Thymus (tissue), 11 donors: ENCODE data around the gene ZC3H6. TPM values are rescaled to one million over a fixed set of nuclear protein-coding genes. Genes with fewer than 3 reads are reported as not detected.

Experiments
- DNase-seq, 9 donors: peaks; one replicate each; pipeline ENCODE4 v3.0.0-alpha.2; 2013; ENCODE audit warnings: low spot score in 9 of 9, low read depth in 6 of 9, missing footprints in 1 of 9
- H3K27ac ChIP-seq, 2 donors: one replicate each; pipeline ENCODE4 v1.5.1; 2013; ENCODE audit warnings: control low read depth in 1 of 2, low read depth in 1 of 2, low read length in 1 of 2, mild to moderate bottlenecking in 1 of 2, moderate library complexity in 1 of 2
- H3K27me3 ChIP-seq, 2 donors: one replicate each; pipeline ENCODE4 v1.5.1; 2013; ENCODE audit warnings: low read length in 1 of 2; ENCODE audit not compliant: control insufficient read depth in 2 of 2, insufficient read depth in 1 of 2
- H3K36me3 ChIP-seq, 2 donors: one replicate each; pipeline ENCODE4 v1.5.1; 2013; ENCODE audit warnings: low read length in 1 of 2, mild to moderate bottlenecking in 1 of 2, moderate library complexity in 1 of 2; ENCODE audit not compliant: control insufficient read depth in 2 of 2, insufficient read depth in 2 of 2
- H3K4me1 ChIP-seq, 2 donors: one replicate each; pipeline ENCODE4 v1.5.1; 2013; ENCODE audit warnings: low read length in 2 of 2; ENCODE audit not compliant: control insufficient read depth in 2 of 2, insufficient read depth in 2 of 2
- H3K4me3 ChIP-seq, 2 donors: one replicate each; pipeline ENCODE4 v1.5.1; 2013; ENCODE audit warnings: low read length in 2 of 2, control low read depth in 1 of 2, mild to moderate bottlenecking in 1 of 2
- H3K9me3 ChIP-seq, 2 donors: one replicate each; pipeline ENCODE4 v1.5.1; 2013; ENCODE audit warnings: low read length in 1 of 2, mild to moderate bottlenecking in 1 of 2; ENCODE audit not compliant: control insufficient read depth in 2 of 2, insufficient read depth in 1 of 2
- WGBS: extraction: QIAGEN DNeasy Blood & Tissue Kit; methylation state at CpG from one replicate; pipeline ENCODE4 v1.1.7; 2013; 5-methylcytosine and 5-hydroxymethylcytosine counted together
- polyA plus RNA-seq: library from polyadenylated mRNA; stranded (reverse); fragments of 200-250 nt; gene quantifications from one replicate; pipeline ENCODE4 v1.2.3, GENCODE V29; 2013
- total RNA-seq: library from RNA; stranded (reverse); fragments of 120-200 nt; gene quantifications from one replicate; pipeline ENCODE4 v1.2.4, GENCODE V29; 2013
- donor health status: healthy.

Gene ZC3H6
- total and polyA plus RNA-seq, 2 donors = 6.0 to 9.3 TPM

- Histone ChIP-seq H3K36me3 (peaks cover 0 to under 1% of the 10 kb centered on the region in 2 donors), H3K27ac (peak within 1 kb of the TSS; percentile 97), H3K4me1 (peaks cover 8 to 11% of the 10 kb centered on the region in 2 donors), H3K9me3 (no peaks in the 10 kb centered on the region), H3K4me3 (peak within 1 kb of the TSS; percentile 82 to 88), H3K27me3 (no peaks in the 10 kb centered on the region)
- under 1% methylated on average over 68 of the region's 68 CpGs for WGBS
- peak; percentile 81 to 97 (median 90) for DNase-seq
Measured at GRCh38 chr2:112254466-112255240, 20.7 kb upstream of the ZC3H6 start, which contains the start of gene ZC3H8. TSS of gene ZC3H8 (minus strand) at chr2:112255042. CDS start at chr2:112254981, 61 bp downstream.

- Histone ChIP-seq H3K27ac (no peak overlapping the region), H3K4me1 (peaks cover 8 to 13% of the 10 kb centered on the region in 2 donors), H3K36me3 (no peaks in the 10 kb centered on the region), H3K4me3 (no peak overlapping the region), H3K27me3 (no peaks in the 10 kb centered on the region), H3K9me3 (no peaks in the 10 kb centered on the region)
- no peak for DNase-seq
- 89% methylated on average over 2 of the region's 2 CpGs for WGBS
Measured at GRCh38 chr2:112255875-112256274, 19.5 kb upstream of the ZC3H6 start.

GRCh38 chr2:112256654-112257053 lies 18.7 kb upstream of the ZC3H6 start:
- Histone ChIP-seq H3K27ac (no peak overlapping the region), H3K4me3 (no peak overlapping the region), H3K27me3 (no peaks in the 10 kb centered on the region), H3K9me3 (no peaks in the 10 kb centered on the region), H3K4me1 (peaks cover 8 to 13% of the 10 kb centered on the region in 2 donors), H3K36me3 (no peaks in the 10 kb centered on the region)
- 98% methylated on average over 2 of the region's 2 CpGs for WGBS
- no peak for DNase-seq

GRCh38 chr2:112257575-112257974 lies 17.8 kb upstream of the ZC3H6 start:
- H3K27me3 ChIP-seq = no peaks in the 10 kb centered on the region
- H3K9me3 ChIP-seq = no peaks in the 10 kb centered on the region
- no peaks in the 10 kb centered on the region for H3K36me3 ChIP-seq
- H3K4me1 ChIP-seq = peaks cover 8 to 10% of the 10 kb centered on the region in 2 donors
- H3K4me3 ChIP-seq = no peak overlapping the region
- H3K27ac ChIP-seq = no peak overlapping the region
- WGBS = 84% methylated on average over 4 of the region's 4 CpGs
- DNase-seq = no peak

- H3K27ac ChIP-seq = no peak overlapping the region
- no peaks in the 10 kb centered on the region for H3K36me3 ChIP-seq
- WGBS = 30% methylated on average over 15 of the region's 15 CpGs
- peak; percentile 58 to 90 (median 78) for DNase-seq
- H3K4me1 ChIP-seq = peaks cover 2 to 9% of the 10 kb centered on the region in 2 donors
- H3K4me3 ChIP-seq = no peak overlapping the region
- no peaks in the 10 kb centered on the region for H3K27me3 ChIP-seq
- H3K9me3 ChIP-seq = no peaks in the 10 kb centered on the region
Measured at GRCh38 chr2:112259509-112260294, 15.7 kb upstream of the ZC3H6 start.

- Histone ChIP-seq H3K9me3 (no peaks in the 10 kb centered on the region), H3K27me3 (no peaks in the 10 kb centered on the region), H3K4me3 (no peak overlapping the region), H3K27ac (no peak overlapping the region), H3K4me1 (peaks cover 2 to 7% of the 10 kb centered on the region in 2 donors), H3K36me3 (no peaks in the 10 kb centered on the region)
- DNase-seq = no peak
- over 99% methylated on average over 3 of the region's 3 CpGs for WGBS
Measured at GRCh38 chr2:112260295-112260625, 15.1 kb upstream of the ZC3H6 start.

- Histone ChIP-seq H3K27me3 (no peaks in the 10 kb centered on the region), H3K36me3 (no peaks in the 10 kb centered on the region), H3K9me3 (no peaks in the 10 kb centered on the region), H3K27ac (no peak overlapping the region), H3K4me1 (peaks cover 2 to 6% of the 10 kb centered on the region in 2 donors), H3K4me3 (no peak overlapping the region)
- DNase-seq = no peak
Measured at GRCh38 chr2:112262876-112263275, 12.5 kb upstream of the ZC3H6 start.

- 100% methylated on average over 1 of the region's 1 CpG for WGBS
Measured at GRCh38 chr2:112268547-112268946, 6.8 kb upstream of the ZC3H6 start.

GRCh38 chr2:112272669-112273068 lies 2.7 kb upstream of the ZC3H6 start:
- 96% methylated on average over 5 of the region's 5 CpGs for WGBS

More at GRCh38 chr2:112268547-112268946, 6.8 kb upstream of the ZC3H6 start:
- DNase-seq = no peak
- Histone ChIP-seq H3K27ac (no peak overlapping the region), H3K9me3 (no peaks in the 10 kb centered on the region), H3K27me3 (no peaks in the 10 kb centered on the region), H3K4me3 (no peak overlapping the region), H3K36me3 (no peaks in the 10 kb centered on the region), H3K4me1 (no peaks in the 10 kb centered on the region)

More at GRCh38 chr2:112272669-112273068, 2.7 kb upstream of the ZC3H6 start:
- Histone ChIP-seq H3K27me3 (no peaks in the 10 kb centered on the region), H3K27ac (no peak overlapping the region), H3K4me1 (peaks cover under 1% of the 10 kb centered on the region in 2 donors), H3K36me3 (no peaks in the 10 kb centered on the region), H3K4me3 (no peak overlapping the region), H3K9me3 (no peaks in the 10 kb centered on the region)
- DNase-seq = no peak
